GM12878 (cell line): ENCODE measurements around the gene COX19. TPM values are rescaled to one million over a fixed set of nuclear protein-coding genes. Genes with fewer than 3 reads are reported as not detected.

Source experiments
- EP300 ChIP-seq, 2 experiments: fragments of 150-350 bp in 1 of 2; IDR thresholded peaks; 2 replicates each; pipeline ENCODE4 v1.6.1; 2011 to 2012; ENCODE audit warnings: low read depth in 2 of 2, low read length in 2 of 2, borderline replicate concordance in 1 of 2, improper control_type of control experiment in 1 of 2, inconsistent platforms in 1 of 2; ENCODE audit not compliant: control insufficient read depth in 1 of 2
- NFIC ChIP-seq: IDR thresholded peaks from 2 replicates; pipeline ENCODE4 v1.6.1; 2012; ENCODE audit warnings: low read depth, mild to moderate bottlenecking, inconsistent platforms, low read length, moderate library complexity
- PML ChIP-seq: IDR thresholded peaks from 2 replicates; pipeline ENCODE4 v1.6.1; 2012; ENCODE audit warnings: low read length, inconsistent platforms
- POLR2AphosphoS2 ChIP-seq: IDR thresholded peaks from 2 replicates; pipeline ENCODE4 v1.6.1; 2011; ENCODE audit warnings: low read depth, mild to moderate bottlenecking, low read length, improper control_type of control experiment, moderate library complexity
- RAD21 ChIP-seq: IDR thresholded peaks from 2 replicates; pipeline ENCODE4 v1.6.1; 2011; ENCODE audit warnings: mild to moderate bottlenecking, low read depth, low read length, moderate library complexity; ENCODE audit not compliant: insufficient read depth
- SMC3 ChIP-seq: IDR thresholded peaks from 2 replicates; pipeline ENCODE4 v1.6.1; 2011; ENCODE audit warnings: low read length, improper control_type of control experiment, borderline replicate concordance
- TAF1 ChIP-seq: IDR thresholded peaks from 2 replicates; pipeline ENCODE4 v1.6.1; 2011; ENCODE audit warnings: mild to moderate bottlenecking, low read depth, low read length, borderline replicate concordance
- polyA plus RNA-seq, 11 experiments: library from polyadenylated mRNA; depleted of rRNA in 4 of 11; unstranded in 6 of 11; stranded (reverse) in 5 of 11; fragments of >200 nt; fragmentation: Nextera tagmentation in 4 of 11; fragmentation: Illumina TruSeq in 1 of 11; extraction: Ambion mirVana in 4 of 11; extraction: Trizol in 1 of 11; gene quantifications; 1 replicate in 1 of 11; 2 replicates in 10 of 11; pipeline versions ENCODE4 v1.2.1 to v1.2.3, GENCODE V29; 2011 to 2016; ENCODE audit warnings: inconsistent platforms in 2 of 11, missing spikeins in 2 of 11, low read depth in 1 of 11
- total RNA-seq, 4 experiments: library from RNA; depleted of rRNA in 3 of 4; stranded (reverse); fragments of >200 nt in 3 of 4; fragmentation: Illumina TruSeq in 1 of 4; extraction: Trizol in 1 of 4; gene quantifications; 2 replicates each; pipeline versions ENCODE4 v1.2.1 to v1.2.3, GENCODE V29; 2013 to 2021
- TF ChIP-seq, protein P1 (sequence below): fragments of 450-650 bp; IDR thresholded peaks from 2 replicates; pipeline ENCODE4 v1.6.1; 2016; ENCODE audit warnings: mild to moderate bottlenecking, moderate library complexity, borderline replicate concordance
- TF ChIP-seq, protein P2 (sequence below): fragments of 450-650 bp; IDR thresholded peaks from 2 replicates; pipeline ENCODE4 v1.6.1; 2017; ENCODE audit warnings: low read depth, mild to moderate bottlenecking, moderate library complexity
- TF ChIP-seq, protein P3 (sequence below): IDR thresholded peaks from 2 replicates; pipeline ENCODE4 v1.6.1; 2012; ENCODE audit warnings: mild to moderate bottlenecking, low read depth, low read length
- TF ChIP-seq, protein P4 (sequence below): fragments of 450-650 bp; IDR thresholded peaks from 2 replicates; pipeline ENCODE4 v1.6.1; 2017; ENCODE audit warnings: mild to moderate bottlenecking, moderate library complexity
- TF ChIP-seq, protein P5 (sequence below): fragments of 450-650 bp; IDR thresholded peaks from 2 replicates; pipeline ENCODE4 v1.6.1; 2017; ENCODE audit warnings: mild to moderate bottlenecking

The COX19 gene
- total and polyA plus RNA-seq, 10 of the 15 experiments (the other 5 are each of a cell fraction or from before 2014, with no cell fraction given) = 3.7 to 17.9 (median 10.8) TPM

DNA sequence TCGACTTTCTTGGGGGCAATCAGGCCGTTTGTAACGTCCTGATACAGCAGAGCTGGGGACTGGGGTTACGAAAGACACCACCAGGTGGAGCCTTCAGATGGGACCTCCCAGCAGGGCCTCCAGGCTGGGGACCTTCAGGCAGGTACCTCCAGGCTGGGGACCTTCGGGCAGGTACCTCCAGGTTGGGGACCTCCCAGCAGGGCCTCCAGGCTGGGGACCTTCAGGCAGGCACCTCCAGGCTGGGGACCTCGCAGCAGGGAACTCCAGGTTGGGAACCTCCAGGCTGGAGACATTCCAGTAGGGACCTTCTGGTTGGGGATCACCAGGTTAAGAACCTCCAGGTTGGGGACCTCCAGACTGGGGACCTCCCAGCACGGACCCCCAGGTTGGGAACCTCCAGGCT lies 45.5 kb upstream of the COX19 start (continued):
- TF ChIP-seq EP300 (IDR thresholded peaks at IDR 0.05; ENCODE audit: borderline replicate concordance in 1 of 2, control insufficient read depth in 1 of 2, low read depth in 2 of 2, low read length in 2 of 2) = no peak
- TF ChIP-seq, protein P1, sequence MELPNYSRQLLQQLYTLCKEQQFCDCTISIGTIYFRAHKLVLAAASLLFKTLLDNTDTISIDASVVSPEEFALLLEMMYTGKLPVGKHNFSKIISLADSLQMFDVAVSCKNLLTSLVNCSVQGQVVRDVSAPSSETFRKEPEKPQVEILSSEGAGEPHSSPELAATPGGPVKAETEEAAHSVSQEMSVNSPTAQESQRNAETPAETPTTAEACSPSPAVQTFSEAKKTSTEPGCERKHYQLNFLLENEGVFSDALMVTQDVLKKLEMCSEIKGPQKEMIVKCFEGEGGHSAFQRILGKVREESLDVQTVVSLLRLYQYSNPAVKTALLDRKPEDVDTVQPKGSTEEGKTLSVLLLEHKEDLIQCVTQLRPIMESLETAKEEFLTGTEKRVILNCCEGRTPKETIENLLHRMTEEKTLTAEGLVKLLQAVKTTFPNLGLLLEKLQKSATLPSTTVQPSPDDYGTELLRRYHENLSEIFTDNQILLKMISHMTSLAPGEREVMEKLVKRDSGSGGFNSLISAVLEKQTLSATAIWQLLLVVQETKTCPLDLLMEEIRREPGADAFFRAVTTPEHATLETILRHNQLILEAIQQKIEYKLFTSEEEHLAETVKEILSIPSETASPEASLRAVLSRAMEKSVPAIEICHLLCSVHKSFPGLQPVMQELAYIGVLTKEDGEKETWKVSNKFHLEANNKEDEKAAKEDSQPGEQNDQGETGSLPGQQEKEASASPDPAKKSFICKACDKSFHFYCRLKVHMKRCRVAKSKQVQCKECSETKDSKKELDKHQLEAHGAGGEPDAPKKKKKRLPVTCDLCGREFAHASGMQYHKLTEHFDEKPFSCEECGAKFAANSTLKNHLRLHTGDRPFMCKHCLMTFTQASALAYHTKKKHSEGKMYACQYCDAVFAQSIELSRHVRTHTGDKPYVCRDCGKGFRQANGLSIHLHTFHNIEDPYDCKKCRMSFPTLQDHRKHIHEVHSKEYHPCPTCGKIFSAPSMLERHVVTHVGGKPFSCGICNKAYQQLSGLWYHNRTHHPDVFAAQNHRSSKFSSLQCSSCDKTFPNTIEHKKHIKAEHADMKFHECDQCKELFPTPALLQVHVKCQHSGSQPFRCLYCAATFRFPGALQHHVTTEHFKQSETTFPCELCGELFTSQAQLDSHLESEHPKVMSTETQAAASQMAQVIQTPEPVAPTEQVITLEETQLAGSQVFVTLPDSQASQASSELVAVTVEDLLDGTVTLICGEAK = no peak
- 0 out of 2 replicates have a peak, but pooled peaks have one; percentile 11 for TF ChIP-seq SMC3
- TF ChIP-seq, protein P2, sequence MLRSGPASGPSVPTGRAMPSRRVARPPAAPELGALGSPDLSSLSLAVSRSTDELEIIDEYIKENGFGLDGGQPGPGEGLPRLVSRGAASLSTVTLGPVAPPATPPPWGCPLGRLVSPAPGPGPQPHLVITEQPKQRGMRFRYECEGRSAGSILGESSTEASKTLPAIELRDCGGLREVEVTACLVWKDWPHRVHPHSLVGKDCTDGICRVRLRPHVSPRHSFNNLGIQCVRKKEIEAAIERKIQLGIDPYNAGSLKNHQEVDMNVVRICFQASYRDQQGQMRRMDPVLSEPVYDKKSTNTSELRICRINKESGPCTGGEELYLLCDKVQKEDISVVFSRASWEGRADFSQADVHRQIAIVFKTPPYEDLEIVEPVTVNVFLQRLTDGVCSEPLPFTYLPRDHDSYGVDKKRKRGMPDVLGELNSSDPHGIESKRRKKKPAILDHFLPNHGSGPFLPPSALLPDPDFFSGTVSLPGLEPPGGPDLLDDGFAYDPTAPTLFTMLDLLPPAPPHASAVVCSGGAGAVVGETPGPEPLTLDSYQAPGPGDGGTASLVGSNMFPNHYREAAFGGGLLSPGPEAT = no peak
- TF ChIP-seq, protein P3, sequence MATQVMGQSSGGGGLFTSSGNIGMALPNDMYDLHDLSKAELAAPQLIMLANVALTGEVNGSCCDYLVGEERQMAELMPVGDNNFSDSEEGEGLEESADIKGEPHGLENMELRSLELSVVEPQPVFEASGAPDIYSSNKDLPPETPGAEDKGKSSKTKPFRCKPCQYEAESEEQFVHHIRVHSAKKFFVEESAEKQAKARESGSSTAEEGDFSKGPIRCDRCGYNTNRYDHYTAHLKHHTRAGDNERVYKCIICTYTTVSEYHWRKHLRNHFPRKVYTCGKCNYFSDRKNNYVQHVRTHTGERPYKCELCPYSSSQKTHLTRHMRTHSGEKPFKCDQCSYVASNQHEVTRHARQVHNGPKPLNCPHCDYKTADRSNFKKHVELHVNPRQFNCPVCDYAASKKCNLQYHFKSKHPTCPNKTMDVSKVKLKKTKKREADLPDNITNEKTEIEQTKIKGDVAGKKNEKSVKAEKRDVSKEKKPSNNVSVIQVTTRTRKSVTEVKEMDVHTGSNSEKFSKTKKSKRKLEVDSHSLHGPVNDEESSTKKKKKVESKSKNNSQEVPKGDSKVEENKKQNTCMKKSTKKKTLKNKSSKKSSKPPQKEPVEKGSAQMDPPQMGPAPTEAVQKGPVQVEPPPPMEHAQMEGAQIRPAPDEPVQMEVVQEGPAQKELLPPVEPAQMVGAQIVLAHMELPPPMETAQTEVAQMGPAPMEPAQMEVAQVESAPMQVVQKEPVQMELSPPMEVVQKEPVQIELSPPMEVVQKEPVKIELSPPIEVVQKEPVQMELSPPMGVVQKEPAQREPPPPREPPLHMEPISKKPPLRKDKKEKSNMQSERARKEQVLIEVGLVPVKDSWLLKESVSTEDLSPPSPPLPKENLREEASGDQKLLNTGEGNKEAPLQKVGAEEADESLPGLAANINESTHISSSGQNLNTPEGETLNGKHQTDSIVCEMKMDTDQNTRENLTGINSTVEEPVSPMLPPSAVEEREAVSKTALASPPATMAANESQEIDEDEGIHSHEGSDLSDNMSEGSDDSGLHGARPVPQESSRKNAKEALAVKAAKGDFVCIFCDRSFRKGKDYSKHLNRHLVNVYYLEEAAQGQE = no peak
- TF ChIP-seq PML = no peak
- peak; percentile 41; the same call in 1 of the 2 replicates for TF ChIP-seq RAD21
- TF ChIP-seq NFIC = no peak
- no peak for TF ChIP-seq TAF1
- TF ChIP-seq, protein P4, sequence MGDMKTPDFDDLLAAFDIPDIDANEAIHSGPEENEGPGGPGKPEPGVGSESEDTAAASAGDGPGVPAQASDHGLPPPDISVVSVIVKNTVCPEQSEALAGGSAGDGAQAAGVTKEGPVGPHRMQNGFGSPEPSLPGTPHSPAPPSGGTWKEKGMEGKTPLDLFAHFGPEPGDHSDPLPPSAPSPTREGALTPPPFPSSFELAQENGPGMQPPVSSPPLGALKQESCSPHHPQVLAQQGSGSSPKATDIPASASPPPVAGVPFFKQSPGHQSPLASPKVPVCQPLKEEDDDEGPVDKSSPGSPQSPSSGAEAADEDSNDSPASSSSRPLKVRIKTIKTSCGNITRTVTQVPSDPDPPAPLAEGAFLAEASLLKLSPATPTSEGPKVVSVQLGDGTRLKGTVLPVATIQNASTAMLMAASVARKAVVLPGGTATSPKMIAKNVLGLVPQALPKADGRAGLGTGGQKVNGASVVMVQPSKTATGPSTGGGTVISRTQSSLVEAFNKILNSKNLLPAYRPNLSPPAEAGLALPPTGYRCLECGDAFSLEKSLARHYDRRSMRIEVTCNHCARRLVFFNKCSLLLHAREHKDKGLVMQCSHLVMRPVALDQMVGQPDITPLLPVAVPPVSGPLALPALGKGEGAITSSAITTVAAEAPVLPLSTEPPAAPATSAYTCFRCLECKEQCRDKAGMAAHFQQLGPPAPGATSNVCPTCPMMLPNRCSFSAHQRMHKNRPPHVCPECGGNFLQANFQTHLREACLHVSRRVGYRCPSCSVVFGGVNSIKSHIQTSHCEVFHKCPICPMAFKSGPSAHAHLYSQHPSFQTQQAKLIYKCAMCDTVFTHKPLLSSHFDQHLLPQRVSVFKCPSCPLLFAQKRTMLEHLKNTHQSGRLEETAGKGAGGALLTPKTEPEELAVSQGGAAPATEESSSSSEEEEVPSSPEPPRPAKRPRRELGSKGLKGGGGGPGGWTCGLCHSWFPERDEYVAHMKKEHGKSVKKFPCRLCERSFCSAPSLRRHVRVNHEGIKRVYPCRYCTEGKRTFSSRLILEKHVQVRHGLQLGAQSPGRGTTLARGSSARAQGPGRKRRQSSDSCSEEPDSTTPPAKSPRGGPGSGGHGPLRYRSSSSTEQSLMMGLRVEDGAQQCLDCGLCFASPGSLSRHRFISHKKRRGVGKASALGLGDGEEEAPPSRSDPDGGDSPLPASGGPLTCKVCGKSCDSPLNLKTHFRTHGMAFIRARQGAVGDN = no peak
- TF ChIP-seq POLR2AphosphoS2 = peak; percentile 37; the same call in 1 of the 2 replicates
- TF ChIP-seq, protein P5, sequence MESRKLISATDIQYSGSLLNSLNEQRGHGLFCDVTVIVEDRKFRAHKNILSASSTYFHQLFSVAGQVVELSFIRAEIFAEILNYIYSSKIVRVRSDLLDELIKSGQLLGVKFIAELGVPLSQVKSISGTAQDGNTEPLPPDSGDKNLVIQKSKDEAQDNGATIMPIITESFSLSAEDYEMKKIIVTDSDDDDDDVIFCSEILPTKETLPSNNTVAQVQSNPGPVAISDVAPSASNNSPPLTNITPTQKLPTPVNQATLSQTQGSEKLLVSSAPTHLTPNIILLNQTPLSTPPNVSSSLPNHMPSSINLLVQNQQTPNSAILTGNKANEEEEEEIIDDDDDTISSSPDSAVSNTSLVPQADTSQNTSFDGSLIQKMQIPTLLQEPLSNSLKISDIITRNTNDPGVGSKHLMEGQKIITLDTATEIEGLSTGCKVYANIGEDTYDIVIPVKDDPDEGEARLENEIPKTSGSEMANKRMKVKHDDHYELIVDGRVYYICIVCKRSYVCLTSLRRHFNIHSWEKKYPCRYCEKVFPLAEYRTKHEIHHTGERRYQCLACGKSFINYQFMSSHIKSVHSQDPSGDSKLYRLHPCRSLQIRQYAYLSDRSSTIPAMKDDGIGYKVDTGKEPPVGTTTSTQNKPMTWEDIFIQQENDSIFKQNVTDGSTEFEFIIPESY = no peak
